Measurements from ENCODE around the gene TPRN. TPM values are rescaled to one million over a fixed set of nuclear protein-coding genes. Genes with fewer than 3 reads are reported as not detected.

The TPRN gene
- total and polyA plus RNA-seq, 9 donors: 0.68 to 18.4 (median 15.2) TPM

DNA sequence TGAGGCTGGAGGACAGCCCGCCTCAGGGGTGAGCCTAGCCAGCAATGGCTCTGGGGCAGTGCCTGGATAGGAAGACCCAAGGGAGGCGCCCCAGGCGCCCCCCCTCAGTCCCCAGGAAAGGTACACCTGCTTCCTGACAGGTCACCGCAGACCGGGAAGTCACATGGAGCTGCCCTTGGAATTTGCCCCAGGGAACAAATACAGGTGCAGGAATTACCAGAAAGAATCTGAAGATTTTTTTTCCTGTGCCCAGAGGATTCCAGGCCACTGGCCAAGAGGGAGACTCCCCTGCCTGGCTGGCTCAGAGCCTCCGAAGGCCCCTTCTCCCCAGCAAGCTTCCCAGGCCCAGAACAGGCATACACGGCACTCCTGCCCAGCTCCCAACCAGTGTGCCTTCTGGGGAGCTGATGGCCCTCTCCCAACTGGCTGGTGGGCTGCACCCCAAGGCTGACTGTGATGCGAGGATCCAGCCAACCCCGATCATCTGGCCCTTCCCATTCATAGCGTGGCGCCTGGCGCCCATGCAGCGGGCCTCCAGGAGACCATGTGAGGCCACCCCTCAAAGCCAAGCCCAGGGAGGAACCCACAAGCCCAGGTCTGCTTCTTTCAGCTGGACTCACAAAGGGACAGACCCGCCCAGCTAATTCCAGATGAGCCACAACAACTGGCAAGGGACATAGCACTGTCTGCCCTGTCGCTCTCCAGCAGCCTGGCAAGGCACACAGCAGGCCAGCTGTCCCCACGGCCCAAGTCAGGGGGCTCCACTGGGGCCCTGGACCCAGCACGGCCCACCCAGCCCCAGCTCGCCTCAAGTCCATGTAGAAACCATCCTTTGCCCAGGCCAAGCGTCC, 2.3 kb downstream of the TPRN start:
- Histone ChIP-seq H3K4me1 (ENCODE audit: insufficient read depth) (peaks cover 9% of the 10 kb centered on the region), H3K27me3 (no peaks in the 10 kb centered on the region), H3K36me3 (no peaks in the 10 kb centered on the region), H3K27ac (no peak overlapping the region), H3K4me3 (no peak overlapping the region), H3K9me3 (no peaks in the 10 kb centered on the region)
- 73 to 82% (median 79%) methylated on average over 12 to 19 of the region's 19 CpGs for WGBS, 3 donors
- TF ChIP-seq POLR2A (IDR thresholded peaks at IDR 0.05): no peak
- TF ChIP-seq EP300 (IDR thresholded peaks at IDR 0.05): no peak
- DNase-seq: no peak
- intact Hi-C loops (cut with DNase I): no loop called here

DNA sequence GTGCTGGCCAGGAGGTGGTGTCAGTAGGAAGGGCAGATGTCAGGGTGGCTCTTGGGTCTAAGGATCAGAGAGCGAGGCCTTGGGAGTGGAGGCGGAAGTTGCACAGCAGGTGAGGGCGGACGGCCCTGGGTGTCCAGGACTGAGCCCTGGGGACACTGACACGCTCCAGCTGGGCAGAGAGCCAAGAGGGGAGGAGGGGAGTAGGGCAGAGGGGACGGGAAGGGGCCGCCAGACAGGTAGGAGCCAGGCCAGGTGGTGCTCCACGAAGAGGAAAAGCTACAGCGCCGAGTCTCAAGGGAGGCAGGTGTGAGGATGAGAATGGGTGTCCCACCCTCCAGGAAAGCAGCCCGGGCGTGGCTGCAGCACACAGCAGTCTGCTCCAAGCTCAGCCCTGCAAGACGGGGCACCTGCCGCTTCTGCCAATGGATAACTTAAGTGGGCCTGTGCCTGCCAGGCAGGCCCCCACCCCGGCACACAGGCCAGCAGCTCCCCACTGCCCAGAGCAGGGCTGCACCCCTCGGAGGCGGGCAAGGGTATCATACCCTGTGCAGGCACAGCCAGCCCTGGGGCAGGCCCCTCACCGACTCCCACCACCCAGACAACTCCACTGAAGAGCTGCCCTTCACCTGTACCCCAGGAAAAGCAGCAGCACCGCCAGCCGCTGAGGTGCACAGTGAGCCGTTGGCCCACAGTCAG, 4.9 kb downstream of the TPRN start:
- no peak for DNase-seq
- no peak overlapping the region for H3K27ac ChIP-seq
- H3K4me3 ChIP-seq: no peak overlapping the region
- H3K36me3 ChIP-seq: no peaks in the 10 kb centered on the region
- peaks cover 9% of the 10 kb centered on the region for H3K4me1 ChIP-seq (ENCODE audit: insufficient read depth)
- H3K27me3 ChIP-seq: no peaks in the 10 kb centered on the region
- WGBS, 3 donors: 83 to 87% (median 85%) methylated on average over 20 to 21 of the region's 21 CpGs
- TF ChIP-seq EP300 (IDR thresholded peaks at IDR 0.05): no peak
- TF ChIP-seq, protein P1, sequence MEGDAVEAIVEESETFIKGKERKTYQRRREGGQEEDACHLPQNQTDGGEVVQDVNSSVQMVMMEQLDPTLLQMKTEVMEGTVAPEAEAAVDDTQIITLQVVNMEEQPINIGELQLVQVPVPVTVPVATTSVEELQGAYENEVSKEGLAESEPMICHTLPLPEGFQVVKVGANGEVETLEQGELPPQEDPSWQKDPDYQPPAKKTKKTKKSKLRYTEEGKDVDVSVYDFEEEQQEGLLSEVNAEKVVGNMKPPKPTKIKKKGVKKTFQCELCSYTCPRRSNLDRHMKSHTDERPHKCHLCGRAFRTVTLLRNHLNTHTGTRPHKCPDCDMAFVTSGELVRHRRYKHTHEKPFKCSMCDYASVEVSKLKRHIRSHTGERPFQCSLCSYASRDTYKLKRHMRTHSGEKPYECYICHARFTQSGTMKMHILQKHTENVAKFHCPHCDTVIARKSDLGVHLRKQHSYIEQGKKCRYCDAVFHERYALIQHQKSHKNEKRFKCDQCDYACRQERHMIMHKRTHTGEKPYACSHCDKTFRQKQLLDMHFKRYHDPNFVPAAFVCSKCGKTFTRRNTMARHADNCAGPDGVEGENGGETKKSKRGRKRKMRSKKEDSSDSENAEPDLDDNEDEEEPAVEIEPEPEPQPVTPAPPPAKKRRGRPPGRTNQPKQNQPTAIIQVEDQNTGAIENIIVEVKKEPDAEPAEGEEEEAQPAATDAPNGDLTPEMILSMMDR (IDR thresholded peaks at IDR 0.05): no peak
- no peak for TF ChIP-seq POLR2A (IDR thresholded peaks at IDR 0.05)
- no peaks in the 10 kb centered on the region for H3K9me3 ChIP-seq
- intact Hi-C loops (cut with DNase I): no loop called here

DNA sequence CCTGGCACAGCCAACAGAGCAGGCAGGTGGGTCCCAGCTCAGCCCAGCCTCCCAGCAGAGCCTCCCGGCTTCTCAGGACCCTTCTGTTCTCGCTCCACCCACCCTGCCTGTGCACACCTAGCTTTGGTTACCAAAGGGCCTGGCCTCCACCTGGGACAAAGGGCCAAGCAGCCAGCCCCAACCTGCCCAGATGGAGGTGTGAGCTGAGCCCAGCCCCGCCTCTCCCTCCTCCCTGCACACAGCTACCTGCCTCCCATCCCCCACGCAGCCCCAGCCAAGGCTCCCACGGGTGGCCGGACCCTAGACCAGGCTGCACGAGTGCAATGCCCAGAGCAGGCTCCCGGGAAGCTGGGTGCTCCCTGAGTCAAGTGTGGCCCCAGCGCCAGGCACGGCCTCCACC, 5.6 kb downstream of the TPRN start:
- no peak for TF ChIP-seq EP300 (IDR thresholded peaks at IDR 0.05)
- TF ChIP-seq, protein P1 (IDR thresholded peaks at IDR 0.05): no peak
- TF ChIP-seq POLR2A (IDR thresholded peaks at IDR 0.05): no peak
- H3K27me3 ChIP-seq: no peaks in the 10 kb centered on the region
- DNase-seq: no peak
- H3K36me3 ChIP-seq: no peaks in the 10 kb centered on the region
- H3K27ac ChIP-seq: no peak overlapping the region
- peaks cover 11% of the 10 kb centered on the region for H3K4me1 ChIP-seq (ENCODE audit: insufficient read depth)
- intact Hi-C loops (cut with DNase I): no loop called here
- no peak overlapping the region for H3K4me3 ChIP-seq
- no peaks in the 10 kb centered on the region for H3K9me3 ChIP-seq
- 77 to 81% (median 80%) methylated on average over 10 of the region's 10 CpGs for WGBS, 3 donors

DNA sequence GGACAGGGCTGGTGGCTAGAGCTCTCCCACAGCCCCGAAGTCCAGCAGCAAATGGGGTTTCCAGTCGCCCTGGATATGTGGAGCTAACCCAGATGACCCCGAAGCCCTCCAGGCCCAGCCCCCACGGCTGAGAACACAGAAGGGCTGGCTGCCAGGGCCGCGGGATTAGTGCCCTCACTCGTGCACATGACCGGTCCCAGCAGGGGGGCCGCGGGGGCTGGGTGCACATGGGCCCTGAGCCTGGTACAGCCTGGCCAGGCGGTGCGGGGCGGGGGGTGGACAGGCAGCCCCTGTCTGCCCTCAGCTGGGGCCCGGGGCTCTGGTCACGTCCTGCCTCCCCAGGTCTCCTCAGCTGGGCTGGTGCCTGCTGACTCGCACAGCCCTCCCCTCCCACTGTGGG, 6.2 kb downstream of the TPRN start:
- Histone ChIP-seq H3K36me3 (no peaks in the 10 kb centered on the region), H3K9me3 (no peaks in the 10 kb centered on the region), H3K4me1 (ENCODE audit: insufficient read depth) (peaks cover 13% of the 10 kb centered on the region), H3K27me3 (no peaks in the 10 kb centered on the region), H3K4me3 (no peak overlapping the region), H3K27ac (no peak overlapping the region)
- TF ChIP-seq EP300 (IDR thresholded peaks at IDR 0.05) (no peak), POLR2A (IDR thresholded peaks at IDR 0.05) (no peak)
- TF ChIP-seq, protein P1 (IDR thresholded peaks at IDR 0.05): no peak
- intact Hi-C loops (cut with DNase I): no loop called here
- WGBS, 3 donors: 65 to 67% (median 66%) methylated on average over 14 to 16 of the region's 16 CpGs
- DNase-seq: no peak

DNA sequence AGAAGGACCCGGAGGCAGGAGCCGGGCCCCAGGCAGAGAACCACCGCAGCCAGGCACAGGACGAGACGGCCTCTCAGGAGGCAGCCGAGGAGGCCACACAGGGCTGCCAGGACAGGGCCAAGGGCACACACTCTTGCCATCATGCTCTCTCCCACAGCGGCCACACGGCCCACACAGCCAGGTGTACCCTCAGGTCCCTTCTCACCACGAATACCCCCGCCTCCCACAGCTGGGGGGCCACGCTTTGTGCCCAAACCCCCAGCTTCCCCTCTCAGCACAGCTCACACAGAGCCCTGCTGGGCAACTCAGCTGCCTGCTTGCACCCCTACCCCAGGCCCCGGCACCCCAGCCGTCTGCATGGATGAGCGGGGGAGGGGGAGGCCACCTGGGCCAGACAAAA, 6.8 kb downstream of the TPRN start:
- no peak for TF ChIP-seq POLR2A (IDR thresholded peaks at IDR 0.05)
- TF ChIP-seq, protein P1 (IDR thresholded peaks at IDR 0.05): no peak
- TF ChIP-seq EP300 (IDR thresholded peaks at IDR 0.05): no peak
- Histone ChIP-seq H3K27me3 (no peaks in the 10 kb centered on the region), H3K9me3 (no peaks in the 10 kb centered on the region), H3K4me3 (no peak overlapping the region), H3K4me1 (ENCODE audit: insufficient read depth) (peaks cover 9% of the 10 kb centered on the region), H3K36me3 (no peaks in the 10 kb centered on the region), H3K27ac (no peak overlapping the region)
- intact Hi-C loops (cut with DNase I): no loop called here
- 78 to 83% (median 79%) methylated on average over 14 of the region's 14 CpGs for WGBS, 3 donors
- DNase-seq: no peak
